Measurements from ENCODE around the gene MOGAT2.

DNA sequence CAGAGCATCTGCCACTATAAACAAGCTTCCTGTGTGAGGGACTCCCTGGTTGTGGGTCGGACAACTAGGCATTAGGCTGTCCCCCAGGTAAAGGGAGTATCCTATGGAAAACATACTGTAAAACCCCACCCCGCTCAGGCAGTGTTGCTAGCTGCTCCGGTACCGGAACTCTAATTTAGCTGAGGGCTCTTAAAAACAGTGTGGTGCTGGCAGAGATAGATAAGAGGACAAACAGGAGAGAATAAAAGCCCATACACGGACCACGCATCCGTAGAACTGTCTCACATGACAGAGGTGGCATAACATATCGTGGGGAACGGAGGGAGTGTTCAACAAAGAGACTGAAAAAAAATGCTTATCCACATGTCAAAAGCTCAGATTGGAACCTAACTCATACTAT lies 3.4 kb upstream of the MOGAT2 start:
- TF ChIP-seq GATA2 (IDR thresholded peaks at IDR 0.05; ENCODE audit: low read depth, low read length) (peak; percentile 19), GATA3 (IDR thresholded peaks at IDR 0.05; ENCODE audit: low read depth, low read length) (no peak)
